ENCODE measurements around the gene GADL1. TPM values are rescaled to one million over a fixed set of nuclear protein-coding genes. Genes with fewer than 3 reads are reported as not detected.

GADL1 gene
- polyA plus RNA-seq, 1 donor (not counting 4 experiments of a cell fraction or from before 2014, with no cell fraction given): not detected

GRCh38 chr3:30845606-30846005 lies 48.9 kb downstream of the GADL1 start:
- no peak overlapping the region for H3K9ac ChIP-seq (ENCODE audit: control insufficient read depth, extremely low read depth, insufficient read depth, low read length)
- no peak for TF ChIP-seq CTCF (optimal IDR thresholded peaks at IDR 0.05 in 1 of 3, IDR thresholded peaks at IDR 0.05 in 1 of 3, conservative IDR thresholded peaks at IDR 0.05 in 1 of 3; ENCODE audit: extremely low read depth in 1 of 3, insufficient read depth in 2 of 3, low read length in 3 of 3)
- no peak for TF ChIP-seq EZH2 (IDR thresholded peaks at IDR 0.05; ENCODE audit: low read length)
- no peaks in the 10 kb centered on the region for H3K79me2 ChIP-seq (ENCODE audit: control insufficient read depth, insufficient read depth, low read length)
- no peak overlapping the region for H2AFZ ChIP-seq (ENCODE audit: control insufficient read depth, low read length)
- DNase-seq (ENCODE audit: low read depth, low spot score) (no peak), FAIRE-seq (no peak)
- dilution Hi-C loops (cut with MboI; ENCODE audit: extremely low pct_ligation_motif_present, low sequenced_read_pairs): no loop called here
- H3K4me1 ChIP-seq (ENCODE audit: control insufficient read depth, extremely low read depth, insufficient read depth, low read length): no peaks in the 10 kb centered on the region
- no peaks in the 10 kb centered on the region for H3K36me3 ChIP-seq (ENCODE audit: control insufficient read depth in 2 of 2, extremely low read depth in 1 of 2, insufficient read depth in 2 of 2, low read length in 2 of 2)
- no peak overlapping the region for H3K4me3 ChIP-seq (ENCODE audit: control insufficient read depth in 2 of 3, extremely low read depth in 1 of 3, insufficient read depth in 2 of 3, low read depth in 1 of 3, low read length in 3 of 3)
- H4K20me1 ChIP-seq (ENCODE audit: control insufficient read depth, extremely low read depth, insufficient read depth, low read length): no peaks in the 10 kb centered on the region
- no peaks in the 10 kb centered on the region for H3K9me1 ChIP-seq (ENCODE audit: control insufficient read depth, extremely low read depth, insufficient read depth, low read length)
- H3K4me2 ChIP-seq (ENCODE audit: control insufficient read depth, extremely low read depth, insufficient read depth, low read depth, low read length): no peak overlapping the region
- peaks cover 14% of the 10 kb centered on the region for H3K27me3 ChIP-seq (ENCODE audit: control insufficient read depth, extremely low read depth, insufficient read depth, low read length)
- H3K27ac ChIP-seq (ENCODE audit: control insufficient read depth, insufficient read depth, low read length): no peak overlapping the region
- H3K9me3 ChIP-seq (ENCODE audit: control insufficient read depth, low read depth, low read length): no peaks in the 10 kb centered on the region

- Histone ChIP-seq H3K27ac (ENCODE audit: control insufficient read depth, insufficient read depth, low read length) (no peak overlapping the region), H3K36me3 (ENCODE audit: control insufficient read depth in 2 of 2, extremely low read depth in 1 of 2, insufficient read depth in 2 of 2, low read length in 2 of 2) (no peaks in the 10 kb centered on the region), H4K20me1 (ENCODE audit: control insufficient read depth, extremely low read depth, insufficient read depth, low read length) (no peaks in the 10 kb centered on the region), H2AFZ (ENCODE audit: control insufficient read depth, low read length) (no peak overlapping the region), H3K4me1 (ENCODE audit: control insufficient read depth, extremely low read depth, insufficient read depth, low read length) (no peaks in the 10 kb centered on the region), H3K4me3 (ENCODE audit: control insufficient read depth in 2 of 3, extremely low read depth in 1 of 3, insufficient read depth in 2 of 3, low read depth in 1 of 3, low read length in 3 of 3) (no peak overlapping the region), H3K9ac (ENCODE audit: control insufficient read depth, extremely low read depth, insufficient read depth, low read length) (no peak overlapping the region), H3K9me1 (ENCODE audit: control insufficient read depth, extremely low read depth, insufficient read depth, low read length) (no peaks in the 10 kb centered on the region), H3K27me3 (ENCODE audit: control insufficient read depth, extremely low read depth, insufficient read depth, low read length) (peaks cover 14% of the 10 kb centered on the region), H3K79me2 (ENCODE audit: control insufficient read depth, insufficient read depth, low read length) (no peaks in the 10 kb centered on the region), H3K4me2 (ENCODE audit: control insufficient read depth, extremely low read depth, insufficient read depth, low read depth, low read length) (no peak overlapping the region), H3K9me3 (ENCODE audit: control insufficient read depth, low read depth, low read length) (no peaks in the 10 kb centered on the region)
- DNase-seq (ENCODE audit: low read depth, low spot score) (no peak), FAIRE-seq (no peak)
- TF ChIP-seq EZH2 (IDR thresholded peaks at IDR 0.05; ENCODE audit: low read length) (no peak), CTCF (optimal IDR thresholded peaks at IDR 0.05 in 1 of 3, IDR thresholded peaks at IDR 0.05 in 1 of 3, conservative IDR thresholded peaks at IDR 0.05 in 1 of 3; ENCODE audit: extremely low read depth in 1 of 3, insufficient read depth in 2 of 3, low read length in 3 of 3) (no peak)
- dilution Hi-C loops (cut with MboI; ENCODE audit: extremely low pct_ligation_motif_present, low sequenced_read_pairs): no loop called here
Observed at GRCh38 chr3:30843877-30844276, 50.6 kb downstream of the GADL1 start.
